ENCODE data around the gene TCEA2. TPM values are rescaled to one million over a fixed set of nuclear protein-coding genes. Genes with fewer than 3 reads are reported as not detected.

The TCEA2 gene
- total and polyA plus RNA-seq, 2 of the 13 experiments (the other 11 are each of a cell fraction or from before 2014, with no cell fraction given): 28.1 to 33.7 TPM

DNA sequence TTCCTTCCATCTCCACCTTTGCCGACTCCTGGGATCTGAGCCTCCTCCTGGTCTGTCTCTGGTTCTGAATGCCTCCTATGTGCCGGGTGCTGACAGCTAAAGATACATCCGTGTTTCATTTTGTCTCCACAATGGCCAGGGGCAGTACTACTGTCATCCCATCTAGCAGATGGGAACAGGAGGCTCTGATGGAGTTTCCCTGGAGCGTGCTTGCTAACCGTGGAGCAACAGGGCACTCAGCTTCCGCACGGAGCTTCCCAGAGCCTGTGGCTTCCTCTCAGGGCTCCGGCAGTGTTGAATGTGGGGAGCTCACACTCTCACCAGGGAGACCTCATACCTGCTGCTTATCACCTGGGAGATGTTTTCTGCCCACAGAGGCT, 56.3 kb downstream of the TCEA2 start:
- H3K4me3 ChIP-seq (replicated peaks in 1 of 3; ENCODE audit: insufficient read depth in 1 of 3, low read depth in 2 of 3, low read length in 3 of 3): no peak overlapping the region
- H3K27ac ChIP-seq (ENCODE audit: extremely low read length, insufficient read depth, low read length): no peak overlapping the region
- peaks cover 11% of the 10 kb centered on the region for H3K4me1 ChIP-seq (ENCODE audit: insufficient read depth, low read length)
- no peaks in the 10 kb centered on the region for H3K36me3 ChIP-seq (replicated peaks in 1 of 2; ENCODE audit: control insufficient read depth in 1 of 2, insufficient read depth in 2 of 2, low read length in 2 of 2)
- ChIA-PET POLR2A (interaction anchor here (1.3 kb wide), 1 partner anchor 162 kb away, joined by 3 read pairs; no protein-coding TSS in a partner anchor), CTCF (ENCODE audit: low intra/inter-chr PET ratio, low total read pairs) (interaction anchor here (2.0 to 2.5 kb wide), 2 partner anchors 36 to 139 kb away, joined by 11 to 14 read pairs; partner anchors contain the start of genes LKAAEAR1 and PRPF6)
- no peaks in the 10 kb centered on the region for H3K79me2 ChIP-seq (ENCODE audit: insufficient read depth, low read length)
- no peaks in the 10 kb centered on the region for H3K9me3 ChIP-seq (ENCODE audit: low read length)
- BruUV-seq (replicated peaks): no TSS peak
- H3K9ac ChIP-seq (ENCODE audit: insufficient read depth, low read depth, low read length): no peak overlapping the region
- H4K20me1 ChIP-seq (ENCODE audit: insufficient read depth, low read length): no peaks in the 10 kb centered on the region
- no peak overlapping the region for H2AFZ ChIP-seq (ENCODE audit: low read length)
- FAIRE-seq (no peak), ATAC-seq (peak; percentile 29), DNase-seq (ENCODE audit: low spot score) (no peak)
- H3K27me3 ChIP-seq (ENCODE audit: control insufficient read depth in 1 of 2, insufficient read depth in 2 of 2, low read length in 2 of 2): peaks cover 8 to 39% of the 10 kb centered on the region in 2 experiments
- no peak overlapping the region for H3K4me2 ChIP-seq (ENCODE audit: low read depth, low read length)
- intact Hi-C loops (cut with micrococcal nuclease; ENCODE audit: unreplicated experiment): no loop called here
- TF ChIP-seq ETV6 (CRISPR knock-in tag; conservative IDR thresholded peaks at IDR 0.05) (no peak), ZNF30 (CRISPR knock-in tag; IDR thresholded peaks at IDR 0.05) (no peak), ZNF205 (CRISPR knock-in tag; IDR thresholded peaks at IDR 0.05) (no peak), ZNF543 (CRISPR knock-in tag; IDR thresholded peaks at IDR 0.05) (no peak), MATR3 (CRISPR knock-in tag; IDR thresholded peaks at IDR 0.05) (no peak), GABPA (IDR thresholded peaks at IDR 0.05; ENCODE audit: low read depth, low read length) (no peak), GABPA (CRISPR knock-in tag; IDR thresholded peaks at IDR 0.05; ENCODE audit: low read depth) (no peak), YEATS2 (CRISPR knock-in tag; IDR thresholded peaks at IDR 0.05; ENCODE audit: borderline replicate concordance) (no peak), TOE1 (CRISPR knock-in tag; IDR thresholded peaks at IDR 0.05) (no peak), NFIC (IDR thresholded peaks at IDR 0.05; ENCODE audit: low read length) (no peak), ZNF572 (CRISPR knock-in tag; IDR thresholded peaks at IDR 0.05) (no peak), SYNCRIP (IDR thresholded peaks at IDR 0.05; ENCODE audit: insufficient read depth, low read depth, low read length) (no peak), ZNF652 (CRISPR knock-in tag; IDR thresholded peaks at IDR 0.05; ENCODE audit: borderline replicate concordance, low read depth) (no peak)
- TF ChIP-seq, protein P1, sequence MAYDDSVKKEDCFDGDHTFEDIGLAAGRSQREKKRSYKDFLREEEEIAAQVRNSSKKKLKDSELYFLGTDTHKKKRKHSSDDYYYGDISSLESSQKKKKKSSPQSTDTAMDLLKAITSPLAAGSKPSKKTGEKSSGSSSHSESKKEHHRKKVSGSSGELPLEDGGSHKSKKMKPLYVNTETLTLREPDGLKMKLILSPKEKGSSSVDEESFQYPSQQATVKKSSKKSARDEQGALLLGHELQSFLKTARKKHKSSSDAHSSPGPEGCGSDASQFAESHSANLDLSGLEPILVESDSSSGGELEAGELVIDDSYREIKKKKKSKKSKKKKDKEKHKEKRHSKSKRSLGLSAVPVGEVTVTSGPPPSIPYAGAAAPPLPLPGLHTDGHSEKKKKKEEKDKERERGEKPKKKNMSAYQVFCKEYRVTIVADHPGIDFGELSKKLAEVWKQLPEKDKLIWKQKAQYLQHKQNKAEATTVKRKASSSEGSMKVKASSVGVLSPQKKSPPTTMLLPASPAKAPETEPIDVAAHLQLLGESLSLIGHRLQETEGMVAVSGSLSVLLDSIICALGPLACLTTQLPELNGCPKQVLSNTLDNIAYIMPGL (CRISPR knock-in tag; IDR thresholded peaks at IDR 0.05; ENCODE audit: borderline replicate concordance in 1 of 2, low read depth in 1 of 2): no peak
- TF ChIP-seq, protein P2, sequence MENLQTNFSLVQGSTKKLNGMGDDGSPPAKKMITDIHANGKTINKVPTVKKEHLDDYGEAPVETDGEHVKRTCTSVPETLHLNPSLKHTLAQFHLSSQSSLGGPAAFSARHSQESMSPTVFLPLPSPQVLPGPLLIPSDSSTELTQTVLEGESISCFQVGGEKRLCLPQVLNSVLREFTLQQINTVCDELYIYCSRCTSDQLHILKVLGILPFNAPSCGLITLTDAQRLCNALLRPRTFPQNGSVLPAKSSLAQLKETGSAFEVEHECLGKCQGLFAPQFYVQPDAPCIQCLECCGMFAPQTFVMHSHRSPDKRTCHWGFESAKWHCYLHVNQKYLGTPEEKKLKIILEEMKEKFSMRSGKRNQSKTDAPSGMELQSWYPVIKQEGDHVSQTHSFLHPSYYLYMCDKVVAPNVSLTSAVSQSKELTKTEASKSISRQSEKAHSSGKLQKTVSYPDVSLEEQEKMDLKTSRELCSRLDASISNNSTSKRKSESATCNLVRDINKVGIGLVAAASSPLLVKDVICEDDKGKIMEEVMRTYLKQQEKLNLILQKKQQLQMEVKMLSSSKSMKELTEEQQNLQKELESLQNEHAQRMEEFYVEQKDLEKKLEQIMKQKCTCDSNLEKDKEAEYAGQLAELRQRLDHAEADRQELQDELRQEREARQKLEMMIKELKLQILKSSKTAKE (CRISPR knock-in tag; IDR thresholded peaks at IDR 0.05; ENCODE audit: borderline replicate concordance): no peak
- TF ChIP-seq, protein P3, sequence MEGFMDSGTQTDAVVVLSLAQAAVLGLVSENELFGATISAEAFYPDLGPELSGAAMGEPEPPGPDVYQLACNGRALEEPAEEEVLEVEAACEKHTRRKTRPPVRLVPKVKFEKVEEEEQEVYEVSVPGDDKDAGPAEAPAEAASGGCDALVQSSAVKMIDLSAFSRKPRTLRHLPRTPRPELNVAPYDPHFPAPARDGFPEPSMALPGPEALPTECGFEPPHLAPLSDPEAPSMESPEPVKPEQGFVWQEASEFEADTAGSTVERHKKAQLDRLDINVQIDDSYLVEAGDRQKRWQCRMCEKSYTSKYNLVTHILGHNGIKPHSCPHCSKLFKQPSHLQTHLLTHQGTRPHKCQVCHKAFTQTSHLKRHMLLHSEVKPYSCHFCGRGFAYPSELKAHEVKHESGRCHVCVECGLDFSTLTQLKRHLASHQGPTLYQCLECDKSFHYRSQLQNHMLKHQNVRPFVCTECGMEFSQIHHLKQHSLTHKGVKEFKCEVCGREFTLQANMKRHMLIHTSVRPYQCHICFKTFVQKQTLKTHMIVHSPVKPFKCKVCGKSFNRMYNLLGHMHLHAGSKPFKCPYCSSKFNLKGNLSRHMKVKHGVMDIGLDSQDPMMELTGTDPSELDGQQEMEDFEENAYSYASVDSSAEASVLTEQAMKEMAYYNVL (CRISPR knock-in tag; IDR thresholded peaks at IDR 0.05; ENCODE audit: borderline replicate concordance): no peak
- in situ Hi-C loops (cut with HindIII; ENCODE audit: extremely low pct_ligation_motif_present, low pct_unique_long_range_greater_than_20kb): loop anchor here (5.0 kb wide), 1 partner anchor 37 kb away; the partner anchor contains the start of genes LKAAEAR1 and OPRL1
- 23% methylated on average over 8 of the region's 8 CpGs for WGBS (ENCODE audit: low lambda C conversion rate)
